Naive thymus-derived CD4-positive, alpha-beta T cell (primary cell): ENCODE data around the gene C1S. TPM values are rescaled to one million over a fixed set of nuclear protein-coding genes. Genes with fewer than 3 reads are reported as not detected.
"Not testable (repeated sequence)": the region's sequence is repeated elsewhere in the genome, so short reads cannot be mapped to it uniquely, and the experiment has no call there.

ENCODE experiments used
- ATAC-seq: fragments of 150-1000 bp; cut with Tn5 transposase; 2 replicates; pipeline ENCODE4 v1.10.0; 2021; ENCODE audit warnings: mild to moderate bottlenecking, moderate library complexity
- CTCF ChIA-PET: fragments of 350-600 bp; sonication (Branson Sonifier 250); formaldehyde crosslinking; loops from one replicate; lab custom pipeline; 2021; ENCODE audit warnings: antibody characterized with exemption; lab: Charles Lee
- POLR2A ChIA-PET: fragments of 350-600 bp; sonication (Branson Sonifier 250); formaldehyde crosslinking; loops from one replicate; lab custom pipeline; 2021; ENCODE audit warnings: antibody characterized with exemption, inconsistent platforms; lab: Charles Lee
- DNase-seq, 9 donors: peaks; one replicate each; pipeline versions ENCODE4 v3.0.0 to v3.0.0-alpha.2; 2020 to 2022; ENCODE audit warnings: mixed read lengths in 1 of 9
- H3K27ac ChIP-seq: one replicate; pipeline ENCODE4 v1.7.0; 2013; ENCODE audit warnings: mild to moderate bottlenecking, low read depth, low read length, moderate library complexity
- H3K27me3 ChIP-seq, 2 donors: one replicate each; pipeline ENCODE4 v1.7.0; 2013; ENCODE audit warnings: low read length in 2 of 2, mild to moderate bottlenecking in 2 of 2, moderate library complexity in 2 of 2; ENCODE audit not compliant: control insufficient read depth in 2 of 2, insufficient read depth in 2 of 2
- H3K36me3 ChIP-seq, 3 experiments: 1 replicate in 2 of 3; 2 replicates in 1 of 3; pipeline ENCODE4 v1.7.0; 2013; ENCODE audit warnings: low read length in 3 of 3, mild to moderate bottlenecking in 3 of 3, moderate library complexity in 1 of 3; ENCODE audit not compliant: insufficient read depth in 3 of 3, control insufficient read depth in 2 of 3
- H3K4me1 ChIP-seq, 2 donors: one replicate each; pipeline ENCODE4 v1.7.0; 2013; ENCODE audit warnings: low read length in 2 of 2, mild to moderate bottlenecking in 2 of 2, moderate library complexity in 1 of 2; ENCODE audit not compliant: control insufficient read depth in 2 of 2, insufficient read depth in 2 of 2
- H3K4me3 ChIP-seq: 2 replicates; pipeline ENCODE4 v1.7.0; 2013; ENCODE audit warnings: mild to moderate bottlenecking, low read length
- H3K9me3 ChIP-seq, 3 experiments: 1 replicate in 2 of 3; 2 replicates in 1 of 3; pipeline ENCODE4 v1.7.0; 2013; ENCODE audit warnings: low read length in 3 of 3; ENCODE audit not compliant: control insufficient read depth in 2 of 3
- H3K27ac Mint-ChIP-seq, 9 donors: one replicate each; pipeline ENCODE4 v1.8.0; 2020 to 2022; ENCODE audit warnings: mixed read lengths in 9 of 9, mild to moderate bottlenecking in 8 of 9, moderate library complexity in 5 of 9, inconsistent platforms in 2 of 9
- H3K27me3 Mint-ChIP-seq, 5 donors: one replicate each; pipeline ENCODE4 v1.8.0; 2021 to 2022; ENCODE audit warnings: mixed read lengths in 5 of 5, mild to moderate bottlenecking in 1 of 5
- H3K36me3 Mint-ChIP-seq, 5 donors: one replicate each; pipeline ENCODE4 v1.8.0; 2020 to 2022; ENCODE audit warnings: mixed read lengths in 5 of 5, mild to moderate bottlenecking in 3 of 5, inconsistent platforms in 1 of 5
- H3K4me1 Mint-ChIP-seq, 7 donors: one replicate each; pipeline ENCODE4 v1.8.0; 2020 to 2022; ENCODE audit warnings: mixed read lengths in 7 of 7, mild to moderate bottlenecking in 3 of 7, inconsistent platforms in 1 of 7
- H3K4me3 Mint-ChIP-seq, 10 donors: one replicate each; pipeline ENCODE4 v1.8.0; 2020 to 2022; ENCODE audit warnings: mild to moderate bottlenecking in 10 of 10, mixed read lengths in 10 of 10, moderate library complexity in 6 of 10, inconsistent platforms in 2 of 10
- H3K9me3 Mint-ChIP-seq, 11 donors: one replicate each; pipeline ENCODE4 v1.8.0; 2020 to 2022; ENCODE audit warnings: mixed read lengths in 11 of 11, mild to moderate bottlenecking in 4 of 11, inconsistent platforms in 1 of 11, moderate library complexity in 1 of 11
- intact Hi-C, 2 donors: fragments of 100-400 bp; cut with micrococcal nuclease; formaldehyde crosslinking; loops; one replicate each; pipeline ENCODE4 v1.15.1; 2023
- polyA plus RNA-seq, 2 donors: library from polyadenylated mRNA; unstranded; fragments of 300-500 nt; fragmentation: Illumina TruSeq; gene quantifications; one replicate each; pipeline ENCODE4 v1.2.3, GENCODE V29; 2021
- total RNA-seq, 6 experiments: library from RNA in 5 of 6; stranded (reverse) in 5 of 6; gene quantifications; 1 replicate in 5 of 6; 2 replicates in 1 of 6; pipeline ENCODE4 v1.2.3 and lab custom pipeline; 2021 to 2026

The C1S gene
- total and polyA plus RNA-seq, 7 experiments from 2014 or later, result 2.0 to 3.9 (median 3.0) TPM; not detected in 2

DNA sequence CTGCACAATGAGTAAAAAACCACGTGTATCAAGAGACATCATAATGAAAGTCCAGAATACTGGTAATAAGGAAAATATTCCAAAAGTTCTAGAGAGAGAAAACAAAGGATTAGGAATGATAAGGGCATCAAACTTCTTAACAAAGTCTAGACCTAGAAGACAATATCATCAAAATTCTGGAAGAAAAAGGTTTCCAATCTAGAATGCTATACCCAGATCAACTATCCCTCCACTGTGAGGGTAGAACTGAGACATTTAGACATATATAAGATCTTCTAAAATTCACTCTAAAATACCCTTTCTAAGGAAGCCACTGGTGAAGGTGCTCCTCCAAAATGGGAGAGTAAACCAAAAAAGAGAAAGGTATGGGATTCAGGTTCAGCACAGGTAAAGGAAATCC, 45.6 kb downstream of the C1S start:
- peak overlapping the region in 7 of 10 donors; percentile 23 to 68 (median 59) for H3K4me3 Mint-ChIP-seq
- DNase-seq (no peak), ATAC-seq (no peak)
- Histone ChIP-seq H3K4me3 (no peak overlapping the region), H3K4me1 (peaks cover 6% of the 10 kb centered on the region in 2 donors), H3K9me3 (peaks cover 0 to 4% (median 0%) of the 10 kb centered on the region in 3 experiments), H3K36me3 (peaks cover 0 to 11% (median 0%) of the 10 kb centered on the region in 3 experiments), H3K27ac (no peak overlapping the region), H3K27me3 (no peaks in the 10 kb centered on the region)
- H3K27ac Mint-ChIP-seq, result peak overlapping the region in 8 of 9 donors; percentile 36 to 81 (median 68)
- ChIA-PET POLR2A (no interaction called here), CTCF (interaction anchor here (3.9 kb wide), 1 partner anchor 234 kb away, joined by 45 read pairs; the partner anchor contains the start of gene SPSB2)
- peaks cover 0 to 14% (median 10%) of the 10 kb centered on the region in 11 donors for H3K9me3 Mint-ChIP-seq
- H3K27me3 Mint-ChIP-seq, result no peaks in the 10 kb centered on the region
- peaks cover 12 to 32% (median 17%) of the 10 kb centered on the region in 5 donors for H3K36me3 Mint-ChIP-seq
- intact Hi-C loops, result loop anchor here in 1 of 2 donors (5.0 kb wide), 1 partner anchor 254 kb away; the partner anchor contains the start of genes CDCA3 and USP5
- H3K4me1 Mint-ChIP-seq, result peaks cover 35 to 61% (median 57%) of the 10 kb centered on the region in 7 donors

DNA sequence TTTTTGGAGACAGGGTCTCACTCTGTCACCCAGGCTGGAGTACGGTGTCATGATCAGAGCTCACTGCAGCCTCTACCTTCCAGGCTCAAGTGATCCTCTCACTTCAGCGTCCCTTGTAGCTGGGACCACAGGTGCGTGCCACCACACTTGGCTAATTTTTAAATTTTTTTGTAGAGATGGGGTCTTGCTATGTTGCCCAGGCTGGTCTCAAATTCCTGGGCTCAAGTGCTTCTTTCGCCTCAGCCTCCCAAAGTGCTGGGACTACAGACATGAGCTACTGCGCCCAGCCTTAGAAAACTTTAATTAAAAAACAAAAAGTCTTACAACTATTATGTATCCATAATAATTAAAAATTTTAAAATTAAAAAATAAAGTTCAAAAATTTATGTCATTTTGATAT, 46.7 kb downstream of the C1S start:
- POLR2A ChIA-PET, result interaction anchor here (0.6 to 3.0 kb wide), 10 partner anchors 16 to 532 kb away, joined by 3 to 38 read pairs (median 4); partner anchors contain the start of genes C12orf57, LPCAT3, RNU7-1 and SPSB2

DNA sequence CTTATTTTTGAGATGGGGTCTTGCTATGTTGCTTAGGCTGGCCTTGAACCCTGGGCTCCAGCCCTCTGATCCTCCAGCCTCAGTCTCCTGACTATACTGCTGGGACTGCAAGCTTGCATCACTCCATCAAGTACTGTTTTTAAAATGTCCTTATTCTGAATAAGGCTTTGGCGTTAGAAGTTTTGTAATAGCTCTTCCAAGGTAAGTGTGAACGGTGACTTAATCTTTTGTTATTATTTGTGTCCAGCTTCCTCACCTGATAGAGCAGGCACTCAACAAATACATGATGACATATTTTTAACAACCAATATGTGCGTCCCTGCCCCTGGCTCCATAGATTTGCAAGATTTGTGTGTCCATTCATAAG, 47.1 kb downstream of the C1S start:
- no peak for ATAC-seq
- intact Hi-C loops, result loop anchor here (1.0 to 5.0 kb wide), 11 partner anchors 15 to 255 kb away; partner anchors contain the start of genes EMG1 (in 2 of the 2), PHB2 (in 2 of the 2), C12orf57 (in 1 of the 2) and C1R (in 1 of the 2)
- peaks cover 6% of the 10 kb centered on the region in 2 donors for H3K4me1 ChIP-seq

More for the DNA sequence above, 46.7 kb downstream of the C1S start:
- CTCF ChIA-PET, result interaction anchor here (0.7 to 7.1 kb wide), 9 partner anchors 19 to 235 kb away, joined by 3 to 50 read pairs (median 5); partner anchors contain the start of genes ATN1, C12orf57, PEX5 and RNU7-1
- peak overlapping the region in 5 of 9 donors; percentile 30 to 78 (median 49) for H3K27ac Mint-ChIP-seq
- not testable (repeated sequence) for H3K27me3 ChIP-seq, H3K9me3 ChIP-seq, H3K4me1 ChIP-seq, H3K4me3 ChIP-seq, H3K36me3 ChIP-seq, H3K27ac ChIP-seq, DNase-seq, H3K27me3 Mint-ChIP-seq, ATAC-seq
- intact Hi-C loops, result loop anchor here in 1 of 2 donors (5.0 kb wide), 1 partner anchor 255 kb away; the partner anchor contains the start of genes CDCA3 and USP5
- peaks cover 12 to 34% (median 17%) of the 10 kb centered on the region in 5 donors for H3K36me3 Mint-ChIP-seq
- peak overlapping the region; percentile 23 to 94 (median 61) for H3K4me3 Mint-ChIP-seq
- peaks cover 34 to 69% (median 54%) of the 10 kb centered on the region in 7 donors for H3K4me1 Mint-ChIP-seq
- peaks cover 0 to 14% (median 10%) of the 10 kb centered on the region in 11 donors for H3K9me3 Mint-ChIP-seq

DNA sequence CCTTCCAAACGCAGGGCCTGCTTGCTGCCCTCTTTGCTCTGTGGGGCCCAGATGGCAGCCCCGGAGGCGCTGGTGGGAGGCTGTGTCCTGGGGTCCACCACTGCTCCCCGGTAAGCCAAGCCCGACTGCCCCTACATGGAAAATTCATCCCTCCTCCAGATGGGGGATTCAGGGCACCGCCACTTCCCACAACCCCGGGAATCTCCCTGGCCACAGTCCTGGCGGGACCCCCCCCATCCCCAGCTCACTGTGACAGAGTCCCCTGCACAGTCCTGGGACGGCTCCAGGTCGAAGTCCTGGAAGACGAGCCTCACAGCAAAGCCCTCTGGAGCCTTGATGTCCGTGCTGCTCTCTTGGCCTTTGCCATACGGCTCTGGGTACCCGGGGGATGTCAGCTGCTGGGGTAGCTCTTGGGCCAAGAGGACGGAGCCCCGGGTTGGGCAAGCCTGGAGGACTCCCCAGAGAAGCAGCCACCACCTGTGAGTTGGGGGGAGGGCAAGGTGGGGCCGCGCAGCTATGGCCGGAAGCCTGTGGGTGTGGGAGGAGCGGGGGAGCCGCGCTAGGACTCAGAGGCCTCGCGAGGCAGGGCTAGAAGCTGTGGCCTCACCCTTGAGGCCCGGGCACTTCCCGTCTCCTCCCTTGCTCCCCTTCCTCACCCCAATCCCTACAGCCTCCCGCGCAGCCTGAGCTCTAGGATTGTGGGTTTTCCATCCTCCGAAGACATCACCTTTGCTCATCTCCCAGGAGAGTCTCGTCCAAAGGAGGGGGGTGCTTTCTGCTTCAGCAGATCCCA, 47.7 kb downstream of the C1S start:
- peak overlapping the region; percentile 84 to 95 (median 93) for H3K27ac Mint-ChIP-seq
- ATAC-seq, result peak; percentile 91
- H3K27ac ChIP-seq, result peak overlapping the region; percentile 79
- peak overlapping the region; percentile 95 for H3K4me3 ChIP-seq
- H3K36me3 Mint-ChIP-seq, result peaks cover 12 to 34% (median 17%) of the 10 kb centered on the region in 5 donors
- peaks cover 0 to 4% (median 0%) of the 10 kb centered on the region in 3 experiments for H3K9me3 ChIP-seq
- intact Hi-C loops, result loop anchor here (1.0 to 5.0 kb wide), 11 partner anchors 16 to 256 kb away; partner anchors contain the start of genes EMG1 (in 2 of the 2), PHB2 (in 2 of the 2), C12orf57 (in 1 of the 2) and C1R (in 1 of the 2)
- H3K27me3 Mint-ChIP-seq, result no peaks in the 10 kb centered on the region
- peaks cover 30 to 68% (median 48%) of the 10 kb centered on the region in 7 donors for H3K4me1 Mint-ChIP-seq
- peak overlapping the region; percentile 90 to 98 (median 94) for H3K4me3 Mint-ChIP-seq
- DNase-seq, result peak; percentile 27 to 78 (median 65)
- no peaks in the 10 kb centered on the region for H3K36me3 ChIP-seq
- CTCF ChIA-PET, result interaction anchor here (0.7 to 7.1 kb wide), 19 partner anchors 13 to 240 kb away, joined by 3 to 50 read pairs (median 4); partner anchors contain the start of genes ATN1, C12orf57, RNU7-1 and SPSB2
- peaks cover 6% of the 10 kb centered on the region in 2 donors for H3K4me1 ChIP-seq
- no peaks in the 10 kb centered on the region for H3K27me3 ChIP-seq
- POLR2A ChIA-PET, result interaction anchor here (0.7 to 3.0 kb wide), 18 partner anchors 9 to 241 kb away, joined by 3 to 38 read pairs (median 4); partner anchors contain the start of genes C12orf57, LPCAT3, PTPN6 and RNU7-1
- H3K9me3 Mint-ChIP-seq, result peaks cover 0 to 14% (median 10%) of the 10 kb centered on the region in 11 donors

More for the DNA sequence above, 47.1 kb downstream of the C1S start:
- Mint-ChIP-seq H3K9me3 (peaks cover 0 to 14% (median 10%) of the 10 kb centered on the region in 11 donors), H3K36me3 (peaks cover 12 to 34% (median 17%) of the 10 kb centered on the region in 5 donors), H3K4me1 (peaks cover 33 to 69% (median 51%) of the 10 kb centered on the region in 7 donors), H3K27ac (peak overlapping the region; percentile 84 to 95 (median 93)), H3K4me3 (peak overlapping the region; percentile 90 to 98 (median 94)), H3K27me3 (no peaks in the 10 kb centered on the region)
- DNase-seq, result no peak
- CTCF ChIA-PET, result interaction anchor here (0.7 to 7.1 kb wide), 12 partner anchors 19 to 236 kb away, joined by 3 to 50 read pairs (median 5); partner anchors contain the start of genes ATN1, C12orf57, PEX5 and RNU7-1
- POLR2A ChIA-PET, result interaction anchor here (0.8 to 3.0 kb wide), 9 partner anchors 16 to 235 kb away, joined by 3 to 38 read pairs (median 3); partner anchors contain the start of genes C12orf57, RNU7-1 and SPSB2
- peaks cover 0 to 4% (median 0%) of the 10 kb centered on the region in 3 experiments for H3K9me3 ChIP-seq
- H3K27ac ChIP-seq, result peak overlapping the region; percentile 79
- H3K4me3 ChIP-seq, result peak overlapping the region; percentile 95
- no peaks in the 10 kb centered on the region for H3K36me3 ChIP-seq
- no peaks in the 10 kb centered on the region for H3K27me3 ChIP-seq

DNA sequence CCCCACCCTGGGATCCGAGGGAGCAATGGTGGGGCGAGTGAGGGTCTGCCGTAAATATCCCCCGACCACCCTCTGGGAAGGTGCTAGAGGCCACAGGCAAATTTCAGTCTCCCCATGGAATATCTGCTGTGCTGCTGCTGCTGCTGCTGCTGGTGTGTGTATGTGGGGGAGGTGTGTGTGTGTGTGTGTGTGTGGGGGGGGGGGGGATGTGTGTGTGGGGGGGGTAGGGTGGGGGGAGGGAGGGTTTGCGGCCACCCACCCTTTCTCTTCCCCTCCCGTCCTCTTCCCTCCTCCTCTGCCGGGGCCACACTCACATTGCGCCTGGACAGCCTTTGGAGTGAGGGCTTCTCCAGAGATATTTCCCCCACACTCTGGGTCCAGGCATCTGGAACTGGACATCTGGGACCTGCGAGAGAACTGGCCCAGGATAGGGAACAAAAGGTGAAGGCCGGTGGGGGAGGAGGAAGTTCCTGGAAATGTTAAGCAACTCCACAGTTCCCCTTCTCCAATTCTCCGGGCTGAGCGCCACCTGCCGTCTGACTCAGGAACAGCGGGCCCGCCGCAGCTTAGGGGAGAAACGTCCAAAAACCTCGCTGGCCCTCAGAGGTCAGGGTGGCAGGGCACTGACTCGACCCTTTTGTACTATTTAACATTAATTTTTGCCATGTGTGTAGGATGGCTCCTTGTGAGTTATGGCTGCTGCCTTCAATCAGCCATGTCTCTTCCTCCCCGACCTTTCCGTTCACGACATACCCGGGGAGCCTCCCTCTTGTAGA, 48.5 kb downstream of the C1S start, which contains the start of gene C1RL:
Gene C1RL (minus strand): TSS at position 419 of the 776 bp plus-strand sequence. CDS start 34 bp downstream, at position 385.
- no peaks in the 10 kb centered on the region for H3K36me3 ChIP-seq
- no peaks in the 10 kb centered on the region for H3K27me3 ChIP-seq
- ATAC-seq (peak; percentile 69), DNase-seq (peak; percentile 50 to 88 (median 65))
- ChIA-PET POLR2A (interaction anchor here (0.7 to 3.0 kb wide), 16 partner anchors 10 to 242 kb away, joined by 3 to 38 read pairs (median 4); partner anchors contain the start of genes C12orf57, LPCAT3, PTPN6 and RNU7-1), CTCF (interaction anchor here (0.7 to 7.1 kb wide), 22 partner anchors 13 to 241 kb away, joined by 3 to 50 read pairs (median 3); partner anchors contain the start of genes ATN1, C12orf57, C1R and LPCAT3)
- H3K4me3 Mint-ChIP-seq, result peak within 1 kb of the TSS; percentile 90 to 98 (median 94)
- peak within 1 kb of the TSS; percentile 79 for H3K27ac ChIP-seq
- H3K9me3 Mint-ChIP-seq, result peaks cover 0 to 14% (median 10%) of the 10 kb centered on the region in 11 donors
- H3K4me3 ChIP-seq, result peak within 1 kb of the TSS; percentile 95
- peak within 1 kb of the TSS; percentile 84 to 95 (median 93) for H3K27ac Mint-ChIP-seq
- intact Hi-C loops, result loop anchor here (1.0 to 5.0 kb wide), 13 partner anchors 17 to 257 kb away; partner anchors contain the start of genes C1R (in 2 of the 2), EMG1 (in 2 of the 2), LPCAT3 (in 2 of the 2) and PHB2 (in 2 of the 2)
- H3K9me3 ChIP-seq, result peaks cover 0 to 4% (median 0%) of the 10 kb centered on the region in 3 experiments
- H3K4me1 ChIP-seq, result peaks cover 6% of the 10 kb centered on the region in 2 donors
- H3K27me3 Mint-ChIP-seq, result no peaks in the 10 kb centered on the region
- H3K36me3 Mint-ChIP-seq, result peaks cover 9 to 26% (median 13%) of the 10 kb centered on the region in 5 donors
- H3K4me1 Mint-ChIP-seq, result peaks cover 29 to 64% (median 43%) of the 10 kb centered on the region in 7 donors
